Raji (cell line): ENCODE measurements around the gene GYPC.

Experiments used
- POLR2A ChIP-seq: IDR thresholded peaks from 2 replicates; pipeline ENCODE4 v1.6.1; 2011; ENCODE audit warnings: low read depth, low read length, control low read depth; ENCODE audit not compliant: insufficient read depth

The GYPC gene

GRCh38 chr2:126731353-126731752 is 75.4 kb downstream of the GYPC start:
- TF ChIP-seq POLR2A = no peak

DNA sequence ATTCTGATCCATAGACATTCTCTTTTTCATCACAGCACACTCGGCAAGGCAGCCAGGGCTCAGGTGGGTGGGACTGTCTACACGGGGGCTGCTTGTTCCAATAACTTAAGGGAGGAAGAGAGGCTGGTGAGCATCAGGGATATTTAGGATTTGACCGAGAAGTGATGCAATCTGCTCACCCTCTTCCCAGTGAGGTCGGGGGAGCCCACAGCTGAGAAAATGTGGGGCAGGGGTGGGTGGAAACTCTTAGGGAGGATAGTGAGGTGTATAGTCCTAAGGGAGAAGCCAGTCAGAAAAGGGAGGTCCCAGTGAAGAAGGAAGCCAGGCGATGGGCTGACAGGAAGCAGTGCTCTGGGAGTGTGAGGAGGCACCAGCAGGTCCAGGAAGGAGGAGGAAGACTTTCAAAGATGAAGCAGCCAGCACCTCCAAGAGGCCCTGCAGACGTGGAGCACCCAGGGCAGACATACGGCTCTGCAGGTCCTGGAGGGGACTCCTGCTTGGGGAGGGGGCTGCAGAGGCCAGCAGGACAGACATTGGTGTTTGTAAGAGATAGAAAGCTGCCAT is 76.8 kb downstream of the GYPC start:
- no peak for TF ChIP-seq POLR2A

- TF ChIP-seq POLR2A = no peak
These were observed 77.8 kb downstream of the GYPC start for GRCh38 chr2:126733795-126734194.

GRCh38 chr2:126736133-126736874 is 80.3 kb downstream of the GYPC start:
- no peak for TF ChIP-seq POLR2A

DNA sequence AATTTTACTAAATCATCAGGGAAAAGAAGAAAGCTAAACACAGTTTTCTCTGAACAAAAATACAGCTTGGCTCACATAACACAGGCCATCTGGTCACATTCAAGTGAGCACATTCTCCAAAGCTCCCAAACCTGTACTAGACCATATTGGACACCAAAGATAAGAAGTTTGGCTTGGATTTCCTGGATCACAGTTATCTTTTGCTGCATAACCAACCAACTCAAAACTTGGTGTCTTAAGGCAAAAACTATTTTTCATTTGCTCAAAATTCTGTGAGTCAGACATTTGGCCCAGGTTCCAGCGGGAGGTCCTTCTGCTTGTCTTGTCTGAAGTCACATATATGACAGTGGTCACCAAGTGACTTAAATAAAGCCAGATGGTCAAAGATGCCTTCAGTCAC is 83.2 kb downstream of the GYPC start:
- no peak for TF ChIP-seq POLR2A

- TF ChIP-seq POLR2A = no peak
These were observed 88.7 kb downstream of the GYPC start for GRCh38 chr2:126744640-126745039.
